ENCODE results near the gene LTBP4.
A peak's percentile ranks its signal among the peaks of the same experiment; 100 is the strongest.
"Not testable (repeated sequence)": the region's sequence is repeated elsewhere in the genome, so short reads cannot be mapped to it uniquely, and the experiment has no call there.

Gene LTBP4

DNA sequence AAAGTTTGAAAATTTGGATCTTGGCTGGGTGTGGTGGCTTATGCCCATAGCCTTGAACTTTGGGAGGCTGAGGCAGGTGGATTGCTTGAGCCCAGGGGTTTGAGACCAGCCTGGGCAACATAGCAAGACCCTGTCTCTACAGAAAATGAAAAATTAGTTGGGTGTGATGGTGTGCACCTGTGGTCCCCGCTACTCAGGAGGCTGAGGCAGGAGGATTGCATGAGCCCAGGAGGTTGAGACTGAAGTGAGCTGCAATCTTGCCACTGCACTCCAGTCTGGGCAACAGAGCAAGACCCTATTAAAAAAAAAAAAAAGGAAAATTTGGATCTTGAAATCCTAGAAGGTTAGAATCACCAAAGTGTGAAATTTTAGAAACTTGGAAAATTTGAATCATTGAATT lies 36.6 kb upstream of the LTBP4 start:
- not testable (repeated sequence) for H3K9me3 ChIP-seq (ENCODE audit: control insufficient read depth, insufficient read depth, low read length); H3K4me1 ChIP-seq (ENCODE audit: control insufficient read depth, insufficient read depth, low read length); DNase-seq (ENCODE audit: low read depth, low spot score); H3K4me3 ChIP-seq (ENCODE audit: low read length); H3K36me3 ChIP-seq (ENCODE audit: control insufficient read depth, insufficient read depth, low read length); H3K27ac ChIP-seq (ENCODE audit: low read length)
- peaks cover 24% of the 10 kb centered on the region for H3K27me3 ChIP-seq (ENCODE audit: control insufficient read depth, insufficient read depth, low read length)
- no CpG with 5 or more reads among the region's 1 CpG for WGBS (ENCODE audit: insufficient coverage, insufficient read length)

- Histone ChIP-seq H3K4me3 (ENCODE audit: low read length) (no peak overlapping the region), H3K36me3 (ENCODE audit: control insufficient read depth, insufficient read depth, low read length) (no peaks in the 10 kb centered on the region), H3K4me1 (ENCODE audit: control insufficient read depth, insufficient read depth, low read length) (peaks cover 3% of the 10 kb centered on the region; the same call in 1 of the 2 replicates), H3K9me3 (ENCODE audit: control insufficient read depth, insufficient read depth, low read length) (no peaks in the 10 kb centered on the region), H3K27ac (ENCODE audit: low read length) (no peak overlapping the region), H3K27me3 (ENCODE audit: control insufficient read depth, insufficient read depth, low read length) (peaks cover 30% of the 10 kb centered on the region)
- no CpG with 5 or more reads among the region's 7 CpGs for WGBS (ENCODE audit: insufficient coverage, insufficient read length)
- DNase-seq (ENCODE audit: low read depth, low spot score) = no peak
These were observed 35.8 kb upstream of the LTBP4 start for GRCh38 chr19:40565355-40565754.

- no peak overlapping the region for H3K4me3 ChIP-seq (ENCODE audit: low read length)
- no peak overlapping the region for H3K27ac ChIP-seq (ENCODE audit: low read length)
- peaks cover 3% of the 10 kb centered on the region; the same call in 1 of the 2 replicates for H3K4me1 ChIP-seq (ENCODE audit: control insufficient read depth, insufficient read depth, low read length)
- H3K36me3 ChIP-seq (ENCODE audit: control insufficient read depth, insufficient read depth, low read length) = no peaks in the 10 kb centered on the region
- H3K27me3 ChIP-seq (ENCODE audit: control insufficient read depth, insufficient read depth, low read length) = peaks cover 30% of the 10 kb centered on the region
- DNase-seq (ENCODE audit: low read depth, low spot score) = no peak
- H3K9me3 ChIP-seq (ENCODE audit: control insufficient read depth, insufficient read depth, low read length) = no peaks in the 10 kb centered on the region
- no CpG with 5 or more reads among the region's 14 CpGs for WGBS (ENCODE audit: insufficient coverage, insufficient read length)
These were observed 35.2 kb upstream of the LTBP4 start for GRCh38 chr19:40565910-40566495.

- Histone ChIP-seq H3K9me3 (ENCODE audit: control insufficient read depth, insufficient read depth, low read length) (no peaks in the 10 kb centered on the region), H3K4me1 (ENCODE audit: control insufficient read depth, insufficient read depth, low read length) (peaks cover 3% of the 10 kb centered on the region; the same call in 1 of the 2 replicates), H3K36me3 (ENCODE audit: control insufficient read depth, insufficient read depth, low read length) (no peaks in the 10 kb centered on the region), H3K27me3 (ENCODE audit: control insufficient read depth, insufficient read depth, low read length) (peaks cover 30% of the 10 kb centered on the region), H3K27ac (ENCODE audit: low read length) (no peak overlapping the region), H3K4me3 (ENCODE audit: low read length) (peak overlapping the region; percentile 33; the same call in 1 of the 2 replicates)
- WGBS (ENCODE audit: insufficient coverage, insufficient read length) = no CpG with 5 or more reads among the region's 20 CpGs
- DNase-seq (ENCODE audit: low read depth, low spot score) = no peak
These were observed 34.0 kb upstream of the LTBP4 start for GRCh38 chr19:40567040-40567749.

- H3K4me1 ChIP-seq (ENCODE audit: control insufficient read depth, insufficient read depth, low read length) = peaks cover 3% of the 10 kb centered on the region; the same call in 1 of the 2 replicates
- H3K9me3 ChIP-seq (ENCODE audit: control insufficient read depth, insufficient read depth, low read length) = no peaks in the 10 kb centered on the region
- H3K27me3 ChIP-seq (ENCODE audit: control insufficient read depth, insufficient read depth, low read length) = peaks cover 30% of the 10 kb centered on the region
- H3K4me3 ChIP-seq (ENCODE audit: low read length) = peak overlapping the region; percentile 33; the same call in 1 of the 2 replicates
- no peaks in the 10 kb centered on the region for H3K36me3 ChIP-seq (ENCODE audit: control insufficient read depth, insufficient read depth, low read length)
- no peak for DNase-seq (ENCODE audit: low read depth, low spot score)
- no peak overlapping the region for H3K27ac ChIP-seq (ENCODE audit: low read length)
- no CpG with 5 or more reads among the region's 70 CpGs for WGBS (ENCODE audit: insufficient coverage, insufficient read length)
These were observed 33.2 kb upstream of the LTBP4 start for GRCh38 chr19:40567750-40568494.

GRCh38 chr19:40570313-40571004 lies 30.7 kb upstream of the LTBP4 start:
- H3K9me3 ChIP-seq (ENCODE audit: control insufficient read depth, insufficient read depth, low read length) = no peaks in the 10 kb centered on the region
- H3K36me3 ChIP-seq (ENCODE audit: control insufficient read depth, insufficient read depth, low read length) = no peaks in the 10 kb centered on the region
- WGBS (ENCODE audit: insufficient coverage, insufficient read length) = no CpG with 5 or more reads among the region's 53 CpGs
- peak overlapping the region; percentile 28; the same call in 1 of the 2 replicates for H3K4me3 ChIP-seq (ENCODE audit: low read length)
- H3K27me3 ChIP-seq (ENCODE audit: control insufficient read depth, insufficient read depth, low read length) = peaks cover 30% of the 10 kb centered on the region
- H3K4me1 ChIP-seq (ENCODE audit: control insufficient read depth, insufficient read depth, low read length) = peaks cover 3% of the 10 kb centered on the region
- DNase-seq (ENCODE audit: low read depth, low spot score) = peak; percentile 100
- no peak overlapping the region for H3K27ac ChIP-seq (ENCODE audit: low read length)

DNA sequence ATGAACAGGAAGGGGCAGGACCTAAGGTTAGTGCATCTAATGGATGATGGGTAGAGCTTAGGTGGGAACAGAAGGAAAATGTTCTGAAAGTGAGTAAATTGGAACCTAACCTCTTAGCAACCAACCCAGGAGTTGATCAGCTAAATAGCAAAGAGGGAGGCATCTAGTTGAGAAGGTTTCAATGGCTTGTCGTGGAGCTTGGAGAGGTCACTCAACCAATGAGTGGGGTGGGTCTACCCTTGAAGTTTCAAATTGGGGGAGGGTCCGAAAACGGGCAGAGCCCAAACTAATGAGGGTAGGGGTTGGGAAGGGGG lies 30.2 kb upstream of the LTBP4 start:
- H3K4me3 ChIP-seq (ENCODE audit: low read length) = no peak overlapping the region

GRCh38 chr19:40571831-40572495 lies 29.2 kb upstream of the LTBP4 start:
- Histone ChIP-seq H3K4me1 (ENCODE audit: control insufficient read depth, insufficient read depth, low read length) (peaks cover 5% of the 10 kb centered on the region), H3K27ac (ENCODE audit: low read length) (no peak overlapping the region), H3K4me3 (ENCODE audit: low read length) (no peak overlapping the region), H3K36me3 (ENCODE audit: control insufficient read depth, insufficient read depth, low read length) (no peaks in the 10 kb centered on the region), H3K27me3 (ENCODE audit: control insufficient read depth, insufficient read depth, low read length) (peaks cover 26% of the 10 kb centered on the region), H3K9me3 (ENCODE audit: control insufficient read depth, insufficient read depth, low read length) (no peaks in the 10 kb centered on the region)
- DNase-seq (ENCODE audit: low read depth, low spot score) = no peak
- WGBS (ENCODE audit: insufficient coverage, insufficient read length) = no CpG with 5 or more reads among the region's 10 CpGs

More for the DNA sequence above, 30.2 kb upstream of the LTBP4 start:
- Histone ChIP-seq H3K9me3 (ENCODE audit: control insufficient read depth, insufficient read depth, low read length) (no peaks in the 10 kb centered on the region), H3K27me3 (ENCODE audit: control insufficient read depth, insufficient read depth, low read length) (peaks cover 30% of the 10 kb centered on the region), H3K4me1 (ENCODE audit: control insufficient read depth, insufficient read depth, low read length) (peaks cover 5% of the 10 kb centered on the region), H3K36me3 (ENCODE audit: control insufficient read depth, insufficient read depth, low read length) (no peaks in the 10 kb centered on the region), H3K27ac (ENCODE audit: low read length) (no peak overlapping the region)
- no peak for DNase-seq (ENCODE audit: low read depth, low spot score)
- WGBS (ENCODE audit: insufficient coverage, insufficient read length) = no CpG with 5 or more reads among the region's 3 CpGs

GRCh38 chr19:40575326-40575725 lies 25.8 kb upstream of the LTBP4 start:
- peaks cover 2% of the 10 kb centered on the region for H3K4me1 ChIP-seq (ENCODE audit: control insufficient read depth, insufficient read depth, low read length)
- H3K4me3 ChIP-seq (ENCODE audit: low read length) = peak overlapping the region; percentile 93; the same call in 1 of the 2 replicates
- no peak overlapping the region for H3K27ac ChIP-seq (ENCODE audit: low read length)
- DNase-seq (ENCODE audit: low read depth, low spot score) = no peak
- no peaks in the 10 kb centered on the region for H3K27me3 ChIP-seq (ENCODE audit: control insufficient read depth, insufficient read depth, low read length)
- peaks cover 5% of the 10 kb centered on the region for H3K36me3 ChIP-seq (ENCODE audit: control insufficient read depth, insufficient read depth, low read length)
- no peaks in the 10 kb centered on the region for H3K9me3 ChIP-seq (ENCODE audit: control insufficient read depth, insufficient read depth, low read length)
- no CpG with 5 or more reads among the region's 18 CpGs for WGBS (ENCODE audit: insufficient coverage, insufficient read length)

GRCh38 chr19:40576151-40576584 lies 25.0 kb upstream of the LTBP4 start:
- H3K4me1 ChIP-seq (ENCODE audit: control insufficient read depth, insufficient read depth, low read length) = peaks cover 2% of the 10 kb centered on the region
- peak overlapping the region; percentile 93; the same call in 1 of the 2 replicates for H3K4me3 ChIP-seq (ENCODE audit: low read length)
- H3K27ac ChIP-seq (ENCODE audit: low read length) = no peak overlapping the region
- DNase-seq (ENCODE audit: low read depth, low spot score) = no peak
- peaks cover 9% of the 10 kb centered on the region for H3K36me3 ChIP-seq (ENCODE audit: control insufficient read depth, insufficient read depth, low read length)
- no peaks in the 10 kb centered on the region for H3K27me3 ChIP-seq (ENCODE audit: control insufficient read depth, insufficient read depth, low read length)
- no CpG with 5 or more reads among the region's 22 CpGs for WGBS (ENCODE audit: insufficient coverage, insufficient read length)
- H3K9me3 ChIP-seq (ENCODE audit: control insufficient read depth, insufficient read depth, low read length) = no peaks in the 10 kb centered on the region
